HEK293T (cell line): ENCODE results near the gene ABCF3.

ENCODE experiments used
- CTCF ChIA-PET: fragments of 350-600 bp; formaldehyde crosslinking; extraction: SDS; loops from one replicate; lab custom pipeline; 2021; ENCODE audit warnings: antibody characterized with exemption, inconsistent platforms; lab: Yijun Ruan, JAX
- POLR2A ChIA-PET: fragments of 350-600 bp; formaldehyde crosslinking; extraction: SDS; loops from one replicate; lab custom pipeline; 2020; ENCODE audit warnings: antibody characterized with exemption, inconsistent platforms; lab: Yijun Ruan, JAX
- DNase-seq: peaks from one replicate; pipeline ENCODE4 v3.0.0; 2012; ENCODE audit warnings: mixed read lengths; ENCODE audit errors: extremely low spot score
- ARNT ChIP-seq: fragments of 450-650 bp; IDR thresholded peaks from 2 replicates; pipeline ENCODE4 v1.6.1; 2017; ENCODE audit warnings: mild to moderate bottlenecking
- BHLHE40 ChIP-seq: fragments of 450-650 bp; IDR thresholded peaks from 2 replicates; pipeline ENCODE4 v1.6.1; 2016; ENCODE audit warnings: mild to moderate bottlenecking, moderate library complexity, borderline replicate concordance
- CTBP1 ChIP-seq: fragments of 450-650 bp; IDR thresholded peaks from 2 replicates; pipeline ENCODE4 v1.6.1; 2016; ENCODE audit warnings: borderline replicate concordance
- ELF4 ChIP-seq: fragments of 450-650 bp; IDR thresholded peaks from 2 replicates; pipeline ENCODE4 v1.6.1; 2017; ENCODE audit warnings: antibody characterized with exemption
- FOXA1 ChIP-seq: fragments of 450-650 bp; IDR thresholded peaks from 2 replicates; pipeline ENCODE4 v1.6.1; 2016; ENCODE audit warnings: mild to moderate bottlenecking
- FOXK2 ChIP-seq: fragments of 450-650 bp; IDR thresholded peaks from 2 replicates; pipeline ENCODE4 v1.6.1; 2016; ENCODE audit warnings: mild to moderate bottlenecking
- FOXM1 ChIP-seq: fragments of 450-650 bp; IDR thresholded peaks from 2 replicates; pipeline ENCODE4 v1.6.1; 2017; ENCODE audit warnings: mild to moderate bottlenecking, borderline replicate concordance
- HDGF ChIP-seq: fragments of 450-650 bp; IDR thresholded peaks from 2 replicates; pipeline ENCODE4 v1.6.1; 2017; ENCODE audit warnings: antibody characterized with exemption, borderline replicate concordance
- L3MBTL2 ChIP-seq: fragments of 450-650 bp; conservative IDR thresholded peaks from 2 replicates; pipeline ENCODE4 v1.6.1; 2016; ENCODE audit warnings: mild to moderate bottlenecking
- LEF1 ChIP-seq: fragments of 450-650 bp; IDR thresholded peaks from 2 replicates; pipeline ENCODE4 v1.6.1; 2017; ENCODE audit warnings: mild to moderate bottlenecking, borderline replicate concordance
- NFRKB ChIP-seq: fragments of 450-650 bp; IDR thresholded peaks from 2 replicates; pipeline ENCODE4 v1.6.1; 2016; ENCODE audit warnings: mild to moderate bottlenecking, moderate library complexity
- SP1 ChIP-seq: fragments of 450-650 bp; IDR thresholded peaks from 2 replicates; pipeline ENCODE4 v1.6.1; 2017
- SUZ12 ChIP-seq: fragments of 450-650 bp; IDR thresholded peaks from 2 replicates; pipeline ENCODE4 v1.6.1; 2016; ENCODE audit warnings: mild to moderate bottlenecking
- TARDBP ChIP-seq: fragments of 450-650 bp; IDR thresholded peaks from 2 replicates; pipeline ENCODE4 v1.6.1; 2016
- ZNF384 ChIP-seq: fragments of 450-650 bp; IDR thresholded peaks from 2 replicates; pipeline ENCODE4 v1.6.1; 2016
- TF ChIP-seq, protein P1 (sequence below): fragments of 450-650 bp; IDR thresholded peaks from 2 replicates; pipeline ENCODE4 v1.6.1; 2016

Gene ABCF3

DNA sequence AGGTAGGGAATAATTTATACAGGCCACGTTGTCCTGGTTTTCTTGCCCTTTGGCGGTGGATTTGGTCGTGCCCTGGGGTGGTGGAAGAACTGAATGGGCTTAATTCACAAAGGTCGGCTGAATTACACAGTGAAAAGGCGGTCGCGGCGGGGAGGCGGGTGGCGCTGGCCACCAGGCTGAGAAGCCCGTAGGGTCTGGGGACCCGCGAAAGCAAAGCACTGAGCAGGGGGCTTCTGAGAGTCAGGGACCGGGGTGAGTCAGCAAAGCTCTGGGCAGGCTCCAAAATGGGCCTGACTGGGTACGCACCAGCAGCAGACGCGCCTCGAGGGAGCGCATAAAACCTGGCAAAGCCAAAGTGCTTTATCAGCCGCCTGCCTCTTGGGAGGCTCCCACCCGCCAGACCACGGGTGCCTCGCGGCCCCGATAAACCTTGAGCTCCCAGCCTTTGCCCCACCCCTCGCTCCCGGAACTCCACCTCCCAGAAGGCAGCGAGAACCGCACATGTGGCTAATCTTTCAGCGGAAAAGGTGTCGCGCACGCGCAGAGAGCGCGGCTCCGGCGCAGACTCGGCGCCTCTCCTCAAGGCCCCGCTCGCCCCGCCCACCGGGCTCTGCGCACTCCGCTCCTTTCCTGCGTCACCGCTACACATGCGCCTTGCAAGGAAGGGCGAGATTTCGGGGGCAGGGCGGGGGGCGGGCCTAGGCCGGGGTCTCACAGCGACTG lies 377 bp upstream of the ABCF3 start:
- POLR2A ChIA-PET, result interaction anchor here (0.7 to 1.8 kb wide), 6 partner anchors 9 to 42 kb away, joined by 3 to 13 read pairs (median 6); partner anchors contain the start of gene AP2M1
- CTCF ChIA-PET, result interaction anchor here (0.7 kb wide), 1 partner anchor 9 kb away, joined by 3 read pairs; no protein-coding TSS in a partner anchor
- TF ChIP-seq, protein P1, sequence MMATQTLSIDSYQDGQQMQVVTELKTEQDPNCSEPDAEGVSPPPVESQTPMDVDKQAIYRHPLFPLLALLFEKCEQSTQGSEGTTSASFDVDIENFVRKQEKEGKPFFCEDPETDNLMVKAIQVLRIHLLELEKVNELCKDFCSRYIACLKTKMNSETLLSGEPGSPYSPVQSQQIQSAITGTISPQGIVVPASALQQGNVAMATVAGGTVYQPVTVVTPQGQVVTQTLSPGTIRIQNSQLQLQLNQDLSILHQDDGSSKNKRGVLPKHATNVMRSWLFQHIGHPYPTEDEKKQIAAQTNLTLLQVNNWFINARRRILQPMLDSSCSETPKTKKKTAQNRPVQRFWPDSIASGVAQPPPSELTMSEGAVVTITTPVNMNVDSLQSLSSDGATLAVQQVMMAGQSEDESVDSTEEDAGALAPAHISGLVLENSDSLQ, result no peak
- peak; percentile 90 for TF ChIP-seq L3MBTL2
- DNase-seq, result peak; percentile 94

DNA sequence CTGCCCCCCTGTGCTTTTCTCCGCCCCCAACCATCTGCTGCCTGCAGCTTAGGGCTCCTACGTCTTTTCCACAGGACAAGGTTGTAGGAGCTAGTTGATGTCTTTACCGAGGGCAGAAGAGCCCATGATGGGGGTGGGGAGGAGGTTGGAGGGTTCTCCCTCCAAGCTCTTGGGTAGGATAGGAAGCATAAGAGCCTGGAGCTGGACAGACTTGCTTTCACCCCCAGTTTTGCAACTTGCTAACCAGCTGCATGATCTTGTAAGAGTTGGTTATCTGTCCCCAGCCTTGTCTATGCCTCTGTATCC lies 856 bp downstream of the ABCF3 start:
- TF ChIP-seq TARDBP (no peak), ARNT (no peak), CTBP1 (no peak), FOXA1 (no peak), NFRKB (no peak), BHLHE40 (no peak), FOXK2 (no peak), HDGF (no peak), L3MBTL2 (no peak), SP1 (no peak), FOXM1 (no peak), SUZ12 (no peak), ZNF384 (no peak), ELF4 (no peak), LEF1 (no peak)
- TF ChIP-seq, protein P1, result no peak
- CTCF ChIA-PET, result no interaction called here
- DNase-seq, result no peak
- POLR2A ChIA-PET, result interaction anchor here (1.7 to 1.8 kb wide), 2 partner anchors 10 to 13 kb away, joined by 10 to 13 read pairs; partner anchors contain the start of gene AP2M1

DNA sequence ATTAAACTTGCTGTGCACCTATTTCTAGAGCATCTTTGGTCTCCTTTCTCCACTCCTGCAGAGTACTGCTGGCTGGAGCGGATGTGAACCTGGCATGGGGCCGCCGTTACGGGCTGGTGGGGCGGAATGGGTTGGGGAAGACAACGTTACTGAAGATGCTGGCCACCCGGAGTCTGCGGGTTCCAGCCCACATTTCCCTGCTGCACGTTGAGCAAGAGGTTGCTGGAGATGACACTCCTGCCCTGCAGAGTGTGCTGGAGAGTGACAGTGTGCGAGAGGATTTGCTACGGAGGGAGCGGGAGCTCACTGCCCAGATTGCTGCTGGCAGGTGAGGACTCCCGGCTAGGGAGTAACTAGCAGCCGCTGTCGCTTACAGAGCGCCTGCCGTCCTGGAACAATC lies 2.1 kb downstream of the ABCF3 start:
- POLR2A ChIA-PET, result no interaction called here

DNA sequence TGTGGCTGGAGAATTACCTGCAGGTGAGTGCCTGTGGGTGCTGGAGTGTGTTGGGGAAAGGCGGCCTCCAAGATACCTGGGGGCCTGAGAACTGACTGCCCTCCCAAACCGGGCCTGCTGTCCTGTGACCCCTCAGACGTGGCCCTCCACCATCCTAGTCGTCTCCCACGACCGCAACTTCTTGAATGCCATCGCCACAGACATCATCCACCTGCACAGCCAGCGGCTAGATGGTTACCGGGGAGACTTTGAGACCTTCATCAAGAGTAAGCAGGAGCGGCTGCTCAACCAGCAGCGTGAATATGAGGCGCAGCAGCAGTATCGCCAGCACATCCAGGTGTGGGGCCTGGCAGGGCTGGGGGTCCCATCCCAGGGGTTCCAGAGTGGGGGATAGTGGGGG lies 3.4 kb downstream of the ABCF3 start:
- POLR2A ChIA-PET, result no interaction called here
- CTCF ChIA-PET, result no interaction called here
- DNase-seq, result no peak
- no peak for TF ChIP-seq SP1
- no peak for TF ChIP-seq FOXM1
- TF ChIP-seq BHLHE40, result no peak

More for the DNA sequence above, 2.1 kb downstream of the ABCF3 start:
- CTCF ChIA-PET, result no interaction called here
- no peak for DNase-seq
- TF ChIP-seq L3MBTL2 (no peak), SUZ12 (no peak), NFRKB (no peak), ZNF384 (no peak), ELF4 (no peak), LEF1 (no peak), BHLHE40 (no peak), TARDBP (no peak)
- TF ChIP-seq, protein P1, result no peak

DNA sequence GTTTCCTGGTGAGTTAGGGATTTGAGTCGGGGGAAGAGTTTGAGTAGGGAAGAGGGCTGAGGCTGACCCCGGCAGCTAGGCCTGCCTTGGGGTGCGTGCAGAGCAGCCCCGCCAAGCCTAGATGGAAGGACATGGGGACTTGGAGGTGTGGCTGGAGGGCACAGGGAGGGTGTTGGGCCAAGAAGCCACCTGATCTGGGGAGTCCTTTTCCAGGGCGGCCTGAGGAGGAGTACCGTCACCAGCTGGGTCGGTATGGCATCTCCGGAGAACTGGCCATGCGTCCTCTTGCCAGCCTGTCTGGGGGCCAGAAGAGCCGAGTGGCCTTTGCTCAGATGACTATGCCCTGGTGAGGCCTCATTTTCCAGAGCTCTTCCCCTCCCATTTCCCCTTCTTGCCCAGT lies 6.9 kb downstream of the ABCF3 start:
- CTCF ChIA-PET, result no interaction called here
- POLR2A ChIA-PET, result no interaction called here
- DNase-seq, result no peak
- TF ChIP-seq FOXK2, result no peak
- TF ChIP-seq TARDBP, result no peak
- TF ChIP-seq ARNT, result no peak
- no peak for TF ChIP-seq FOXA1

DNA sequence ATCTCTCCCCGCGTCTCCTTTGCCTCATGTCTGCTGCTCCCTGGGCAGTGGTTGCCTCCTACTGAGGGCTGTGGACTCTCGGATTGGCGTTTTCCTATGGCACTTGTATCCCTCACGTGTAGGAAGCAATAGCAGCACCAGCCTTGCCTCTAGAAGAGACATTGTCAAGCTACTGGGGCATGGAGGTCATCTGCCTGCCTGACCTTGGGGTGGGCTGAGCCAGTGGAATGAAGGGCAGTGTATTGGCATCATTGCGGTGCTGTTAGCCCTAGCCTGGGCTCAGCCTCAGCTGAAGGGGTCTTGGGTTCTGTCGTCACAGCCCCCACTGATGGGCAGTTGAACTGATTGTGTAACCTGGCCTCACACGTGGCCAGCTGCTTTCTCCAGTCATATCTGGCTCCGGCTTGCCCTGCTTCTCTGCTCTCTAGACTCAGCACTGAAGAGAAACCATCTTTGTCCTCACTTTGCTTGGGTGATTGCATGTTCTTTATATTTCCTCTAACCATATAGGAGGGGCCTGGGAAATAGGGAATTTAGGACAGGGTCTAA lies 8.1 kb downstream of the ABCF3 start:
- CTCF ChIA-PET, result interaction anchor here (0.6 kb wide), 1 partner anchor 20 kb away, joined by 8 read pairs; no protein-coding TSS in a partner anchor
- TF ChIP-seq TARDBP, result no peak
- no peak for DNase-seq
- POLR2A ChIA-PET, result interaction anchor here (1.6 kb wide), 1 partner anchor 8 kb away, joined by 6 read pairs; the partner anchor contains the start of gene ABCF3

DNA sequence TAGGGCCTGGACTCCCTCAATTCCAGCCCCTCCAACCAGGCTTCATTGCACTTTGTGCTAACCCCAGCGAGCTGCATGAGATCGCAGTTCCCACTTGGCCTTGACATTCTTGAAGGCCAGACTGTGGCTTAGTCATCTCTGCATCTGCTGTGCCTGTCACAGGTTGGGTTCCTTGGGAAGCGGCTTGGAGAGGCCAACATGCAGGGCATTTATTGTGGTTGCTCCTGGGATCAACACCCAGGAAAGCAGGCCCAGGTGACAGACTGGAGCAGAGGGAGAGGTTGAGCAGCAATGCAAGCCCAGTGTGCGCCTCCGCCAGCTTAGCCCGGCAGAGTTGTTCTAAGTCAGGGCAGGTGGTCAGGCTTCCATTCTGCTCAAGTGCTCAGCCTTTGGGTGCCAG lies 10.5 kb downstream of the ABCF3 start:
- TF ChIP-seq LEF1 (no peak), HDGF (no peak), ELF4 (no peak), ARNT (no peak), SP1 (no peak), ZNF384 (no peak), L3MBTL2 (no peak), NFRKB (no peak), CTBP1 (no peak), FOXA1 (no peak), FOXM1 (no peak)
- TF ChIP-seq, protein P1, result no peak
- ChIA-PET POLR2A (interaction anchor here (1.2 kb wide), 1 partner anchor 62 kb away, joined by 3 read pairs; the partner anchor contains the start of gene EIF2B5), CTCF (no interaction called here)
- DNase-seq, result no peak
